GM18867 (cell line): ENCODE data around the gene AOAH.
A peak's percentile ranks its signal among the peaks of the same experiment; 100 is the strongest.

Experiments
- ATAC-seq: cut with Tn5 transposase; IDR thresholded peaks from one replicate; pipeline ENCODE4 v1.9.1; 2021; ENCODE audit warnings: mild to moderate bottlenecking, moderate library complexity; ENCODE audit not compliant: unreplicated experiment

Gene AOAH, protein sequence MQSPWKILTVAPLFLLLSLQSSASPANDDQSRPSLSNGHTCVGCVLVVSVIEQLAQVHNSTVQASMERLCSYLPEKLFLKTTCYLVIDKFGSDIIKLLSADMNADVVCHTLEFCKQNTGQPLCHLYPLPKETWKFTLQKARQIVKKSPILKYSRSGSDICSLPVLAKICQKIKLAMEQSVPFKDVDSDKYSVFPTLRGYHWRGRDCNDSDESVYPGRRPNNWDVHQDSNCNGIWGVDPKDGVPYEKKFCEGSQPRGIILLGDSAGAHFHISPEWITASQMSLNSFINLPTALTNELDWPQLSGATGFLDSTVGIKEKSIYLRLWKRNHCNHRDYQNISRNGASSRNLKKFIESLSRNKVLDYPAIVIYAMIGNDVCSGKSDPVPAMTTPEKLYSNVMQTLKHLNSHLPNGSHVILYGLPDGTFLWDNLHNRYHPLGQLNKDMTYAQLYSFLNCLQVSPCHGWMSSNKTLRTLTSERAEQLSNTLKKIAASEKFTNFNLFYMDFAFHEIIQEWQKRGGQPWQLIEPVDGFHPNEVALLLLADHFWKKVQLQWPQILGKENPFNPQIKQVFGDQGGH

DNA sequence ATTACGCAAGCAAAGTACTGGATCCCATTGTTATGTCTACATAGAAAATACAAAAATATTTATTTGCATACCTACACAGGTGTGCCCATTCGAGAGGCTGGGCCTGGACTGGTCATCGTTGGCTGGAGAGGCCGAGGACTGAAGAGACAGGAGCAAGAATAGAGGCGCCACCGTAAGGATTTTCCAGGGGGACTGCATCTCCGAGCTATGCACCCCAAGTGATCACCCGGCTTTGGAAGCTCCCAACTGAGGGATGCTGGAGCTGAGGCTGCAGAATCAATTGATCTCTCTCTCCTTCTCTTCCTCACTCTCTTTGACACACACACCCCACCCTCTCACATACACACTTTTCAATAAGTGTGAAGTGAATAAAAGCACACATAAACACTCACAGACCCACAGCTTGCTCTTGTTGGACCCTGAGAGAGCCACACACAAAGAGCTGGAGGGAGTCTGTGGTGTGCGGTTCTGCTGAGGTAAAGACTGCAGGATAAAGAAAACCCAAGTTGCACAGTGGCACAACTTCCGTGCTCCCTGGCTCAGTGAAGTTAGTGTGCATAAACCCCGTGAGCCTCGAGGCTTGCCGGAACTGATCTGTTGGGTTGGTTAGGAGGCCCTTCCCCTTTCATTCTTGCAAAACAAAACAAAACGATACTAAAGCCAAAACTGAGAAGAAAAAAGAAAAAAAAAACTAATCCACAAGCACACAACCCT is at the start of gene AOAH:
AOAH (minus strand) TSS at position 544 of the 714 bp plus-strand sequence; CDS start at position 198, 346 bp downstream.
- peak; percentile 91 for ATAC-seq

DNA sequence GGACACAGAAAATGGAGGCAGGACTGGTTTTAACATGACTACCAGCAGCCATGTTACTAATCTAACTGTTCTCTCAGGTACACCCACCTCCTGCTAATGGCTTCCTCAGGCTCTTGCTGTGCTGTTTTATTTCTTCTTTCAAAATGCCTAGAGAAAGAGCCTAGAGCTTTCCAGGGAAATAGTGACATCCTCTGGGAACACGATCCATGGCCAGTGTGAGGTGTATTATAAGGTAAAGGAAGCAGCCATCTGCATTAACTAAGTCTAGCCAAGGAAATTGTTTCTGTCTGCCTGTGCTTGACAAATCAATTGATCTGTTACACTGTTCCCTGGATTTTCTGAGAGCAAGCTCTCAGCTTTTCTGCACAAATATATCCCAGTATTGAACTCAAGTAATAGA is 42.2 kb upstream of the AOAH start:
- ATAC-seq = no peak

DNA sequence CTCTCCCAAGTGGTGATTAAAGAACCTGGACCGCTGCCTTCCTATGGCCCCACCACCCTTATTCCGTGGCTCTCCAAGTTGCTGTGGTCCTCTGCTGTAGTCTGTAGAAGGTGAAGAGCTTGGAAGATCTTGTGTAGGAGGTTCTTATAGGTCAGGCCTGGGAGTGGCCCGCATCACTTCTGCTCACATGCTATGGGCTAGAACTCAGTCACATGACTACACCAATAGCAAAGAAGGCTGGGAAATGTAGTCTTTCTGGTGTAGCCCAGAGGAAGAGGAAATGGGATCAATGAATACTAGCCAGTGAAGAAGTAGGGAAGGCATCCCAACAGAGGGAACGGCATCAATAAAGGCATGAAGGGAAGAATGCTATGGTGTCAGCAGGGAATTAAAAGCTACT is 41.3 kb upstream of the AOAH start:
- ATAC-seq = no peak

DNA sequence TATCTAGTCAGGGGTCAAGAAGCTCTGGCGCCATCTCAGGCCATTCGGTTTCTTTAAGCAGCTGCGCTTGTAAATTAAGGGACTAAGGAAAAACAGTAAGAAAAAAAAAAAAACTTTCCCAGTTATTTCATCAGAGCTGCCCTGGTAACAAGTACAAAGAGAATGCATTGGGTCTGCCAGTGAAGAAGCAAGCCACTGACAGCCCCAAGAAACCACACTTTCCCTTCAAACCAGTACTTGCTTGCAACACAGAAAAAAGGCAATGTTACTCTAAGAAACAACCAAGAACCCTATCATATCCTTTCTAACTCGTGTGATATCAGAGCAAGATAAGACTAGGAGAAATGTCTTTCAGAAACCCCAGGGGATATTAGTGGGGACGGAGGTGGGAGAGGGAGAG is 40.6 kb upstream of the AOAH start:
- no peak for ATAC-seq

DNA sequence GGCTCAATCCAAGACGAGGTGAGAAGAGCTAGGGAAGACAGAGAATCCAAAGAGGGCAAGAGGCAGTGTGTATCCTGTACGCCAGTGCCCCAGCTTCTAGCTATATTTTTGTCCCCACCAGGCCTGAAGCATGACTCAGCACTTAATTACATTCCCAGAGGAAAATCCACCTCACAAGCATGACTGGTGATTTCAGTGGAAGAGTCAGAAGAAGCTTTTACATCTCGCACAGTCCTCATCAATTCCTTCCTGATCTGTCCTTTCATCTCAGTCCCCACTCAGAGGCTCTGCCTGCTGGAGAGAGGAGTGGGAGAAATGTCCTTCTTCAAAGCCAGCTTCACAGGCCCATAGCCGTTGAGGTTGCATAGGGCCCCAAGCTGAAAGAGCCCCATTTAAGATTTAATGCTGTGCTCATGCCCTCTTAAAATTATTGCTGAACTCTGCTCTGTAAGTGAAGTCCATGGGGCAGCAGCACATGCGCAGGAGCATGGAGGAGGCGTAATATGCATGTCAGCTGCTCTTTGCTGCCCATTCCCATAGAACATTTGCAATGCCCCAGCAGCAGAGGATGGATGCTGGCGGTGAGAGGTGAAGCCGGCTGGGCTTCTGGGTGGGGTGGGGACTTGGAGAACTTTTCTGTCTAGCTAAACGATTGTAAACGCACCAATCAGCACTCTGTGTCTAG is 39.0 kb upstream of the AOAH start:
- ATAC-seq = no peak

DNA sequence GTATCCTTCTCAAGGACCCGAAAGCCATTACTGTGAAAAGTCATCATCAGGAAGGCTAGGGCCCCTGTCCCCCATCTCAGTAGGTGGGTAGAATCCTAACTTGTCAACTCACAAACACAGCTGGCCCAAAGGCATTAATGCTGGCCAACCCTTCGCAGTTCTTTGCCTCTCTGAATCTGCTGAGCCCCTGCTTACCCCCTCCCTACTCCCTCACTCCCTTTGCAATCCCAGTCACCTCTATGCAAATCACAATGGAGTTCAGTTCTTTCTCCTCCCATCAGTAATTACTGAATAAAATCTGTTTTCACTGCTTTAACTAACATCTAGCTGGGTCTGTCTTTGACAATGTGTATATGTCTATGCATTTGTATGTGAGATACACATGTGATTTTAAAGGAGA is 38.1 kb upstream of the AOAH start:
- ATAC-seq = no peak

DNA sequence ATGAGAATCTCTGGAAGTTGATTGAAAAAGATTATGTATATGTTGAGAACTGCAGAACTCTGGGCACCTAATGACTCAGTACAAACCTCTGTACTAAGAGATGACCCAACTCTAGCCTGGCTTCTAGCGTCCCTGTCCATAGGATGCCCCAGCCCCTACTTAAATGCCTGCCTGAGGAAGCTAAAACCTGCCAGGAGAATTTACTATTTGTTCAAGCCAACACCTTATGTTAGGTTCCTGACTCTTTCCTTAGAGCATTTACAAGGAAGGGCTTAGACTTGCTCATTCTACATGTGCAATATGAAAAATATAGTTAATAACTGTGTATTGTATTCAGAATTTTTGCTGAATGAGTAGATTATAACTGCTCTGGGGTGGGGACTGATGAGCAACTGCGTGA is 37.5 kb upstream of the AOAH start:
- no peak for ATAC-seq

DNA sequence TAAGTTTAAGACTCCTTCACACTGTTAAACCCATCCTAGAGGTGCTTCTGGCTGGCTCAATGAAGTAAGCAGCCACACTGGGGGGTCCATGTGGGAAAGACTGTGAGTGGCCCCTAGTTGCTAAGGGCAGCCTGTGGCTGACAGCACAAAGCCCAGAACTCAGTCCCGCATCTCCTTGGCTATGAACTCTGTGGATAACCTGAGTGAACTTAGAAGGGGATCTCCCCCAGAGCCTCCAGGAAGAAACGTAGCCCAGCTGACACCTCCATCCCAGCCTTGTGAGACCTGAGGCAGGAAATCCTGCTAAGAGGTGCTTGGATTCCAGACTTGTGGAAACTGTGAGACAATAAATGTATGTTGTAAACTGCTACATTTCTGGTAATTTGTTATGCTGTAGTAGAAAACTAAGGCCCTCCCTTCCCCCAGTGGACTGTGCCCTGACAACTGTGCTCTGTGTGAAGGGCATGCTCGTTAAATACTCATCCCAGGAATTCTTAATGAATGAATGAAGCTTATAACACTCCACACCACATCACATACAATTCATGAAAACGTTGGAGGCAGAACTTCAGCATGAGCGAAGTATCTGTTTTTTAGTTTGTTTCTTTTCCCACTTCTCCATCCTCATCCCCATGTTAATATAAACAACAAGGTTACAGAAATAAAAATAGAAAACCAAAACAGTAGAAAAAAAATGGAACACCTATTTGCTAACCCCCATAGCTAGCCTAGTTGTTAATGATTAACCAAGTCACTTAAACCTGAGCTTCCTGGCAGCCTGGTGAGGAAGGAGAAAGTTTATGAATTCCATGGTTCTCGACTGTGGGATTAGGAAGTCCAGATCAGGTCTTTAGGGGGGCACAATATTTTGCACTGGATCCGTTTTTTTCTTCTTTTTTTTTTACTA is 36.8 kb upstream of the AOAH start:
- no peak for ATAC-seq

DNA sequence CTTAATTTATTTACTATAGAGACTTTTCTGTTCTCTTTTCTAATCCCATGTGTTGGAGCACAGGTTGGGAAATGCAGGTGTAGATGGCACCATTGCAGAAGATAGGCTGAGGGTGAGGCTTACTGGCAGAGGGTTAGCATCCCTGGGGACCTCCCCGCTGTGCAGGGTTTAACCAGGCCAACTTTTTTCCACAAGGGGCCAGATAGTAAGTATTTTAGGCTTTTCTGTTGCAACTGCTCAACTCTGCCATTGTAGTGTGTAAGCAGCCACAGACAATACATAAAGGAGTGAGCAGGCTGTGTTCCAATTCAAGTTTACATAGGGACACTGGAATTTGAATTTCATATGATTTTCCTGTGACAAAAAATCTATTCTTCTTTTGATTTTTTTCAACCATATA is 34.6 kb upstream of the AOAH start:
- ATAC-seq = no peak

DNA sequence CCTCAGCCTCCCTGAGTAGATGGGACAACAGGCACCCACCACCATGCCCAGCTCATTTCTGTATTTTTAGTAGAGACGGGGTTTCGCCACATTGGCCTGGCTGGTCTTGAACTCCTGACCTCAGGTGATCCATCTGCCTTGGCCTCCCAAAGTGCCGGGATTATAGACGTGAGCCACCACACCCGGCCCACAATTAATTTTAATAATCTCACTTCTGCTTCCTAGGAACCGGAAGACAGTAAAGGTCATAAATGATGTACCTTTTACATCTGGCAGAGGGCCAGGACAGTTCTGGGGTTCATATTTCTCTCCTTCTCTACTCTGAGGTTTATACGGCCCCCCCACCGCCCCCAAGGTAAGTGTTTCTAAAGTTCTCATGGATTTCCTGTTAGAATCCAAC is 31.2 kb upstream of the AOAH start:
- peak; percentile 49 for ATAC-seq

DNA sequence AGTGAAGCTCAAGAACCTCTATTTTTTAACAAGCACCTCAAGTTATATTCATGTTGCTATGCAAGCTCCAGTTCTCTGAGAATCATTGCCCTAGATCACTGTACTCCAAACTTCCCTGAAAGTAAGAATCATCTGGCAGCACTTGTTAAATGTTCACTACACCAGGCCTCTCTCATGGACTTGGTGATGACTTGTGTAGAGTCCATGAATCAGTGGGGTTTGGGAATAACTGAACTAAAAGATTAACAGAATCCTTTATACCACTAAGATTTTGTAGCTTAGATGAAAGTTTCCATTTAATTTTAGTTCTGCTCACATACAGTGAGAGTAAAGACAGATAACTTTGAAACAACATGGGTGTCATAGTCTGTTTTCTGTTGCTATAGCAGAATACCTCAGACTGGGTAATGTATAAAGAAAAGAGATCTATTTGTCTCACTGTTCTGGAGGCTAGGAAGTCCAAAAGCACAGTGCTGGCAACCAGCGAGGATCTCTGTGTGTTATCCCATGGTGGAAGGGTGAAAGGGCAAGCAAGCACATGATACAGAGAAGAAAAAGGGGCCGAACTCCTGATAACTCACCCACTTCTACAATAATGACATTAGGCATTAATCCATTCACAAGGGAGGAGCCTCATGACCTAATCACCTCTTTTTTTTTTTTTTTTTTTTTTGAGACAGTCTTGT is 27.9 kb upstream of the AOAH start:
- ATAC-seq = no peak

DNA sequence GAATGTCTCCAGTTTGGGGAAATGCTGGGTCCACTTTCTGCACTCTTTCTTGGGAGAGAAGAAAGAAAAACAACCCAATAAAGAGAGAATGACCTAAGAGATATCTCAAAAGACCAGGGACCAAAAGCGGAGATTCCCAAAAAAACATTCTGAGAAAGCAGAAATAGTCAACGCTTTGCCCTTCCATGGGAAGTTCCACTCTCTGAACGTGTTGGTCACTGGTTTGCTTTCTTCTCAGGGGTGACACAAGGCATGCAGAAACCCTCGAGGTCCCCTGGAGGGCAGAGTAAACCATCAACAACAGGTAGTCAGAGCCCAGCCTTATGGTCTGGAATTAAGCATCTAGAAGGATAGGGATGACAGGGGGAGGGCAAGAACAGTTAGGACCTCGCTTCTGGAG is 26.2 kb upstream of the AOAH start:
- no peak for ATAC-seq

DNA sequence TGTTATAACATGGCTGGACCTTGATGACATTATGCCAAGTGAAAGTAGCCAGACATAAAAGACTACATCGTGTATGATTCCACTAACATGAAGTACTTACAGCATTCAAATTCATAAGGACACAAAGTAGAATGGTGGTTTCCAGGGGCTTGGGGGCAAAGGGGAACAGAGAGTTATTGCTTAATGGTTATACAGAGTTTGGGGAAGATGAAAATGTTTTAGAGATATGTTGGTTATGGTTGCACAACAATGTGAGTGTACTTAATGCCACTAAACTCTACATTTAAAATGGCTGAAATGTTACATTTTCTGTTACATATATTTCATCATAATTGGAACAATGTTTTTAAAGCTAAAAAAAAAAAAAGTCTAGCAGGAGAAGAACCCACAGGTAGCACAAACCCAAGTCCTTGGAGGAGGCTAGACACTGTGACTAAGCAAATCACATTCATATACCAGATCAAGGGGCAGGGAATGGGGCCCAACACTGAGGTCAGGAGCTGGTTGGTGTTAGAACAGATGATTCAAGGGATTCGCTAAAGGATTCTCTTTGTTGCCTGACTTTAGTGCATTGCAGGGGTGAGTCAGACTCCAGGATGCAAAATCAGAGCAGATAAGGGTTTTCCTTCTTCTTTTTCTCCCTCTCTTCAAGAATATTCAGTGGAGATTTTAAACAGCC is 25.1 kb upstream of the AOAH start:
- no peak for ATAC-seq

DNA sequence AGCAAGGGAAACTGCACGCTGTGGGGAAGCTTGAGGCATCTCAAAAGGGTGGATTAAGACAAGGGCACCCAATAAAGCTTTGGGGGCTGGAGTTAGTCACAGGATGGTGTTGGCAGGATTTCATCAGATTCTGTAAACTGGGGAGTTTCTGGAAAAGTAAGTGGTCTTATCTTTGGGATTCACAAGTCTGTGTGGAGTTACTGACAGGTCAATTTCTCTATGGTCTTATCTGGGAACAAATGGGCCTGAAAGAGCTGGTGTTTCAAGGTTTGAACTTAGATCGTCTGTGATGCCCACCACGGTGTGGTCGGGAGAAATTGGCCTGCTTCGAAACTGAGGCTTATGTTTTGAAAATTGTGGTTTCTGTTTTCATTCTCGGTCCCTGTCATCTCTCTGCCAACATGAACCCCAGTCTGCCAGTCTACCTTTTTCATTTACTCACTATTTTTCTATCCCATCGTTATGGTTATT is 23.8 kb upstream of the AOAH start:
- peak; percentile 82 for ATAC-seq

DNA sequence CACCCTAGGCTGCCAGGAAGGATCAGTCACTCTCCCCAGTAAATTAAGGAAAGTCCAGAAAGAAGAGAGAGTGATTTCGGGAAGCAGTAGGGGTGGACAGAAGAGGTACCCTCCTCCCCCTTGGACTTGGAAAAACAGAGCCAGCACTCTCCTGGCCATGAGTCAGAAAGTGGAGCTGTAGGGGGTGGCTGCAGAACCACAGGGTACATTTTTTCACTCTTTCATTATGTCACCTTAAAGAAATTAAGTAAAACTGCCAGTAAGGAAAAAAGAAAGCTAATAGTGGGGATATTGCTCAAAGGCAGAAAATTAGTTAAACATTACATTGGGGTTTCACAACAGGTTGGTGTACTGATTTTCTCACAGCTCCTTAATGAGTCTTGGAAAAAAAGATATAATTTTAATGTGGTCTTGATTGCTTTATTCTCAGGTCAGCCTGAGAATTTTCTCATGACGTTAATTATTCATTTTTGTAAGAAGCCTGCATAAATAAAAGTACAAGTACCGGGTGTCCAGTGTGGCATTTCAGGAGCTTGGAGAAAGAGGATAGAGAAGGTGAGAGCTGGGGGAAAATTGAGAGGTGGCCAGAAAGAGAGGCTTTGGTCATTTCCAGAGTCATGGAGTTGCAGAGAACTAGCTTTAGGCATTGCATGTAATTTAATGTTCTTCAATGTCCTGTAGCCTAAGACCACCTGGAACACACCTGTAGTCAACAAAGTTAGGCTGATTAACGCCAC is 23.2 kb upstream of the AOAH start:
- no peak for ATAC-seq

DNA sequence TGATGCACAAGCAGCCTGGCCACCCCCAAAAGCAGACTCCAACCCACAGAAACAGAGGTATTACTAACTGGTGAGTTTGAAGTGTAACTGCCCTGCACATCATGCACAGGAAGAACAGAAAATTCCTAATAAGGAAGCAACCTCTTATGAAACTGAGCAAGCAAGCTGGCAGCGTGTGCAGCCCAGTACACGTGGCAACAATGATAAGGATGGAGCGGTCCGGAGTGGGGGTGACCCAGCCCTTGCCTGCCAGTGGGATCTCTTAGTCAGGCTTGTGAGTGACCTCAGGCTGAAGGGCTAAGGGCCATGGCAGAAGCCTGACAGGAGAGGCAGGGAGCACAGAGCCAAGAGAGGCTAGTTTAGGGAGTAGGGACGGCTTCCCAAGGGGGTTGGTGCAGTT is 22.1 kb upstream of the AOAH start:
- ATAC-seq = no peak

DNA sequence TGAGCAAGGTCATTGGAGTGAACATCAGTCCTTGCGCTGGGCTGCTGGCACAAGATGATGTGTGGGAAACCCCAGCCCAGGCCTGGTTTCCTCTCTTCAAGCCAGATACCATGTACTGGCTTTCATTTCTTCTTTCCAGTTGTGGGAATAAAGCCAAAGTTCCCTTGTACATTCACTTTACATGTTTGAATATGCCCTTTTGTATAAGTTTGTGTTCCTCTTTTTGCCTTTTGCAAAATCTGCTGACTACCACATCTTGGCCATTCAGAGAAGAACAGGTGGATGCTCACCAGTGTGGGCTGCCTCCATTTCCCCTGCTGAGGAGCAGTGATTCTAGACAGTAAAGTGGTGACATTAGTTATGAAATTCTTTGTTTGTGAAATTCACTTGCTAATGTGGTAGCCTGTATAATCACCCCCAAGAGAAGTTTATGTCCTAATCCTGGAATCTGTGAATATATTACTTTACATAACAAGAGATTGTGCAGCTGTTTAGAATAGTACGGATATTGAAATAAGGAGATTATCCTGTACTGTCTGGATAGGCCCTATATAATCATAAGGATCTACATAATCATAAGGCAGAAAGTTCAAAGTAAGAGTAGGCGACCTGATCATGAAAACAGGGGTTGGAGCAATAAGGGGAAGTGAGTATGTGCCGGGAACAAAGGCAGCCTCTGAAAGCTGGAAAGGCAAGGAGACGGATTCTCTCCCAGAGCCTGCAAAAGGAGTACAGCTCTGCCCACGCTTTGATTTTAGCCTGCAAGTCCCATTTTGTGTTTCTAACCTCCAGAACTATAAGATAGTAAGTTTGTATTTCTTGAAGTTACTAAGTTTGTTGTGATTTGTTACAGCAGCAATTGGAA is 18.8 kb upstream of the AOAH start:
- ATAC-seq = peak; percentile 36

DNA sequence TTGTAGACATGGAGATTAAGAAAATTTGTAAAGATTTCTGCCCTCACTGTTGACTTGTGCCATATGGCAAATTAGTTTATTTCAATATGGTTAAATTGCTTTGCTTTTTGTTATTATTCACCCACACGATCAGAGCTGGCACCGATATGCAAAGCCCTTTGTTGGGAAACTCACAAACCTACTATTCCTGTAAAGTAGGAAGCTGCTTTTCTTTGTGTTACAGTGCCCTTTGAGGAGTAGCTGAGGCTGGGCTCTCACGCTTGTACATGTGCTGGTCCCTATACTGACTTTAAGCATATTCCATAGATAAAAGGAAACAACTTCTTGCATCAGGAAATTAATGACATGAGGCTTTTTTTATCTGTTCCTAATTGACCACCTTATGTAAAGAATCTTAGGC is 17.6 kb upstream of the AOAH start:
- no peak for ATAC-seq
